Subcutaneous adipose tissue (tissue), 4 donors: ENCODE data around the gene PRPF19. TPM values are rescaled to one million over a fixed set of nuclear protein-coding genes. Genes with fewer than 3 reads are reported as not detected.

Source experiments
- total RNA-seq, 4 donors: library from RNA; depleted of rRNA; stranded (reverse); fragments of >200 nt; gene quantifications; one replicate each; pipeline ENCODE4 v1.1.0, GENCODE V29; 2016
- TF ChIP-seq, protein P1 (sequence below): fragments of 450-650 bp; IDR thresholded peaks from one replicate; pipeline ENCODE4 v1.5.1; 2016; ENCODE audit warnings: low read depth, mild to moderate bottlenecking, control low read depth, antibody characterized with exemption, moderate library complexity

Gene PRPF19
- total RNA-seq, 4 donors from 2014 or later: 24.3 to 43.2 (median 36.5) TPM

DNA sequence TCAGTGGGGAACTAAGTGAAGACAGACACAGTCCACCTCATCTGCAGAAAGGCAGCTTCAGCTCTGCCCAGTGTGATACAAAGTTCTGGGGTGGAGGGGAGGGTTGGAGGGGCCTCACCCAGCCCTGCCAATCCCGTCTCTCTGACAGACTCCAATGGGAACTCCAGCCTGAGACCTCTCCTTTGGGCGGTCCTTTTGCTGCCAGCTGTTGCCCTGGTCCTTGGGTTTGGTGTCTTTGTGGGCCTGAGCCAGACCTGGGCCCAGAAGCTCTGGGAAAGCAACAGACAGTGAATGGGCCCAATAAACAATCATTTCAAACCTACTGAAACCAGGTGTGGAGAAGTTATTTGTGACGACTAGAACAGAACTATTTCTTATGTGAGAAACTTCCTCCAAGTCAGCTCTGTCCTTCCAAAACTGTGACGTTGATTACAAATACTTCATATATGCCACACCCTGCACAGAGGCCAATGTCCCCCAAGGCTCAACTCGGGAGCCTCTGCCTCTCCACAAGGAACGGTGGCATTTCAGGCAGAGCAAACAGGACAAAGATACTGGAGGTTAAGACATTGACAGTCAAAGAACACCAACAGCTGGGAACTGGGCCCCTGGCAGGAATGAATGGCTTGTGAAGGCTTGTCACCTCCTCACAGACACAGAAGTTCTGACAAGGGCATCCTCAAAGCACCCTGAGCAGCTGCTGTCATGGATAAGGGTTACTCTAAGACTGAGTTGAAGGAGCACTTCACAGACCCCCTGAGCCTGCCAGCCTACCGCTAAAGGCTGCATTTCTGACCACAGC lies 30.8 kb downstream of the PRPF19 start:
- TF ChIP-seq, protein P1, sequence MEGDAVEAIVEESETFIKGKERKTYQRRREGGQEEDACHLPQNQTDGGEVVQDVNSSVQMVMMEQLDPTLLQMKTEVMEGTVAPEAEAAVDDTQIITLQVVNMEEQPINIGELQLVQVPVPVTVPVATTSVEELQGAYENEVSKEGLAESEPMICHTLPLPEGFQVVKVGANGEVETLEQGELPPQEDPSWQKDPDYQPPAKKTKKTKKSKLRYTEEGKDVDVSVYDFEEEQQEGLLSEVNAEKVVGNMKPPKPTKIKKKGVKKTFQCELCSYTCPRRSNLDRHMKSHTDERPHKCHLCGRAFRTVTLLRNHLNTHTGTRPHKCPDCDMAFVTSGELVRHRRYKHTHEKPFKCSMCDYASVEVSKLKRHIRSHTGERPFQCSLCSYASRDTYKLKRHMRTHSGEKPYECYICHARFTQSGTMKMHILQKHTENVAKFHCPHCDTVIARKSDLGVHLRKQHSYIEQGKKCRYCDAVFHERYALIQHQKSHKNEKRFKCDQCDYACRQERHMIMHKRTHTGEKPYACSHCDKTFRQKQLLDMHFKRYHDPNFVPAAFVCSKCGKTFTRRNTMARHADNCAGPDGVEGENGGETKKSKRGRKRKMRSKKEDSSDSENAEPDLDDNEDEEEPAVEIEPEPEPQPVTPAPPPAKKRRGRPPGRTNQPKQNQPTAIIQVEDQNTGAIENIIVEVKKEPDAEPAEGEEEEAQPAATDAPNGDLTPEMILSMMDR: no peak

DNA sequence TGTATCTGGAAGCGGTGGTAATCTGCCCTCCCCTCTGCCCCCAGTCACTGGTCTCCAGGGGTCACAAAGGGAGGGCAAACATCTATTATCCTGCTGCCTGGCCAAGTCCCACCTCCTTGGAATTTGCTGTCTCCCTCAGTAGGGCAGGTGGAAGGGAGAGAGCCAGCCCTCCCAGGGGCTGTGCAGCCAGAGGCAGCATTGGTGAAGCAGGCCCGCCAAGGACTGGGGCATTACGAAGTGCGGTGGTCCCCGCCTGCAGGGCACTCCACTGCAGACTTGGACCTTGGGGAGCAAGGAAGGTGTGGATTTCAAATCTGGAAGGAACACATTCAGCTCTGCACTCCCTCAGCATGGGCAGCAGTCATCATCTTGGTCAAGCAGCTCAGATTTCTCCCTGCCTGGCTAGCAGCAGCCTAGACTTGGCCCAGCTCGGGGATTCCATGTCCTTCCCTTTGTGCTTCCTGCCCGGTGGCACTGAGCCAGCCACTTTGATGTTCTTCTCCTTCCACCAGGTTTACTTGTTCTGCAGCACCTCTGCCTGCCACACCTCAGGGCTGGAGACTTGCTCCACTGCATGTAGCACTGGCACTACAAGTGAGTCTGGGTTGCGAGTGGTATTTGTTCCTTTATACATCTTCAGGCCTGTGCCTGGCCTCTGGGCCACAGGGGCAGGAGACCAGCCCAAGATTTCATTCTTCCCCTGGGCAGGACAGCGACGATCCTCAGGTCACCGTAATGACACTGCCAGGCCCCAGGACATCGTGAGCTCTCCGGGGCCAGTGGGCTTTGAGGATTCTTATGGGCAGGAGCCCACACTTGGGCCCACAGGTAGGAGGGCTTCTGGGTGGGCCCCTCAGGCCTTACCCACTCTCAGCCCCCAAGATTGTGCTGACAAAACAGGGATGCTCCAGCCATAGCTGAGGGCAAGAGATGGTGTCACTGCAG lies 31.7 kb downstream of the PRPF19 start:
- TF ChIP-seq, protein P1: no peak

DNA sequence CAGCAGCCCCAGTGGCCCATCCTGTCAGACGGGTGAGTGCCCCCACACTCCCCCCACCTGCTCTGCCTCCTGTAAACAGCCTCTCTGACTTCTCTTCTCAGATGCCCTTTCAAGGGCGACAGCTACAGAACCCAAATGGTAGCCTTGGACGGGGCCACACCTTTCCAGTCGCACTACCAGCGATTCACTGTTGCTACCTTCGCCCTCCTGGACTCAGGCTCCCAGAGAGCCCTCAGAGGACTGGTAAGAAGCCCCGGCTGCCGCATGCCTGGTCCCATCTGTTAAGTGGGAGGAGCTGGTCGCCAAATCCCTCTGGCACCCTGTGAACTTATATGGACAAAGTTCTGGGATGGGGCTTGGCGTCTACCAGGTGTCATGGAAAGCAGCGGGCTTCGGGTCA lies 32.9 kb downstream of the PRPF19 start:
- TF ChIP-seq, protein P1: no peak

DNA sequence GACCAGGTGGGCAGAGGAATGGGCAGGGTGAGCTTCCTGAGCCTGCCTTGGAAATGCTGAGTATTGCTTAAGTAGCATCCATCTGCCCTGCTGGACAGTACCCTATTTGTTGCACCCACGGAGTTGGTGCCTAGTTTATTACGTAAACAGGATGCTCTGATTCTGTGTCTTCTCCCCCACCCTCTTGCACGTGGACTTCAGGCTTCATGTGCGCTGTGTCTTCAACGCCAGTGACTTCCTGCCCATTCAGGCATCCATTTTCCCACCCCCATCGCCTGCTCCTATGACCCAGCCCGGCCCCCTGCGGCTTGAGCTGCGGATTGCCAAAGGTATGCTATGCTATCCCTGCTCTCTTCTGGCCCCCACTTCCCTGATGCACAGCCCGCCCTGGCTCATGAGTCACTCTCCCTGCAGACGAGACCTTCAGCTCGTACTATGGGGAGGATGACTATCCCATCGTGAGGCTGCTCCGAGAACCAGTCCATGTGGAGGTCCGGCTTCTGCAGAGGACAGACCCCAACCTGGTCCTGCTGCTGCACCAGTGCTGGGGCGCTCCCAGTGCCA lies 33.3 kb downstream of the PRPF19 start:
- TF ChIP-seq, protein P1: no peak

DNA sequence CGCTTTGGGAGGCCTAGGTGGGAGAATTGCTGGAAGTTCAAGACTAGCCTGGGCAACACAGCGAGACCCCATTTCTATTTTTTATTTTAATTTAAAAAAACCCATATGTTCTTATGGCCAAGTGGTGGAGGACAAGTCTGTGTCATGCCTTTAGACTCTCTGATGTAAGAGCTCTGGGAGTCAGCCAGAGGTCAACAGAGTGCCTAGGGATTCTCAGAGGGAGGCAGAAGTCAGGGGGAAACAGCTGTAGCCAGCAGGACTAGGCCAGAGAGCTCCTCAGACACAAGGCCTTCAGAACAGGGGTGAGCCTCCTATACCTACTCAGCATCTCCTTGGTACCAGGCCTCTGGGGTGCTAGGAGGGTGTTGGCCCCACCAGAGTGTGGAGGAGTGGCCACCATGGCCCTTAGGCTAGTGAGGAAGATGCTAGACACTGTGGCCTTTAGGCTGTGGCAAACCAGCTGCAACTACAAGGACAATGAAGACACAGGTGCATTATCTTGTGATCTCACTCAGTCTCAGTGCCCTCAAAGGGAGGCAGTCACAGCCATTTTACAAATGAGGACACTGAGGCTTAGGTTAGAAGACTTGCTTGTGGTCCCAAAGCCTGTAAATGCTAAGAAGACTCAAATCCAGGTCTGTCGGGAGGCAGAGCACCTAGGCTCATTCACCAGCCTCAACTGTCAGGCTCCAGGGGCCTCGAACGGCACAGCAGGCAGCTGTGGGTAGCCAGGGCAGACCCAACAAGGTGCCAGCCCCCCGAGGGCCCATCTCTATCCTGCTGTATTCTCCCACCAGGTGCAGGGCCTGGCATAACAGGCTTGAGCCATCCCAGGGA lies 34.0 kb downstream of the PRPF19 start:
- TF ChIP-seq, protein P1: no peak

DNA sequence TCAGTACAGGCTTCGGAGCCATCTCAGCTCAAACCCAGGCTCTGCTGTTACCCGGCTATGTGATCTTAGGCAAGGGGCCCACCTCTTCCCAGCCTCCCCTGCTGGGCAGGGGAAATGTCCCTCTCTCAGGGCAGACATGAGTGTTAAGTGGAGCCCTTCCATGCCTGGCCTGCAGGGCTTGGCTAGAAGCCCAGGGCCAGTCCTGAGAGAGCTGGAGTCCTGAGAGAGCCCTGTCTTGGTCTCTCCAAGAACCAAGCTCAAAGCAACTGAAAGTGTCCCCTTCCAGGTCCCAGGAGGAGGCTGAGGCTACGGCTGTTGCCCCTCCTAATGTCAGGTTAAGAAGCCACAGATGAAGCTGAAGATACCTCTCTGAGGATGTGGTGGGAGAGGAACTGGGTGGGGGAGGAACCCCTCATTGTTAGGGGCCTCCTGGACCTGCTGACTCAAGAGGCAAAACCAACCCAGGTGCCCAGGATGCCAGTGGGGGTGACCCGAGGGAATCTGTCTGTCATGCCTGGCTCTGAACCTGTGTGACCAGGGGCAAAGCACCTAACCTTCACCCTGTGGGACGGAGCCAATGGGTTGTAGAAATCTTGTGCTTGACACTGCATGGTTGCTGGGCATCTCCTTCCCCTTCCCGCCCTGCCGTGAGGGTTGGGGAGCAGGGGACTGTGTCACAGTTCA lies 34.9 kb downstream of the PRPF19 start:
- TF ChIP-seq, protein P1: no peak
